COR-L47 (cell line): ENCODE data around the gene ABHD12.
"Not testable (repeated sequence)": the region's sequence is repeated elsewhere in the genome, so short reads cannot be mapped to it uniquely, and the experiment has no call there.

ENCODE experiments used
- DNase-seq: peaks from one replicate; lab custom pipeline; 2025; lab: John Stamatoyannopoulos, UW

Gene ABHD12

DNA sequence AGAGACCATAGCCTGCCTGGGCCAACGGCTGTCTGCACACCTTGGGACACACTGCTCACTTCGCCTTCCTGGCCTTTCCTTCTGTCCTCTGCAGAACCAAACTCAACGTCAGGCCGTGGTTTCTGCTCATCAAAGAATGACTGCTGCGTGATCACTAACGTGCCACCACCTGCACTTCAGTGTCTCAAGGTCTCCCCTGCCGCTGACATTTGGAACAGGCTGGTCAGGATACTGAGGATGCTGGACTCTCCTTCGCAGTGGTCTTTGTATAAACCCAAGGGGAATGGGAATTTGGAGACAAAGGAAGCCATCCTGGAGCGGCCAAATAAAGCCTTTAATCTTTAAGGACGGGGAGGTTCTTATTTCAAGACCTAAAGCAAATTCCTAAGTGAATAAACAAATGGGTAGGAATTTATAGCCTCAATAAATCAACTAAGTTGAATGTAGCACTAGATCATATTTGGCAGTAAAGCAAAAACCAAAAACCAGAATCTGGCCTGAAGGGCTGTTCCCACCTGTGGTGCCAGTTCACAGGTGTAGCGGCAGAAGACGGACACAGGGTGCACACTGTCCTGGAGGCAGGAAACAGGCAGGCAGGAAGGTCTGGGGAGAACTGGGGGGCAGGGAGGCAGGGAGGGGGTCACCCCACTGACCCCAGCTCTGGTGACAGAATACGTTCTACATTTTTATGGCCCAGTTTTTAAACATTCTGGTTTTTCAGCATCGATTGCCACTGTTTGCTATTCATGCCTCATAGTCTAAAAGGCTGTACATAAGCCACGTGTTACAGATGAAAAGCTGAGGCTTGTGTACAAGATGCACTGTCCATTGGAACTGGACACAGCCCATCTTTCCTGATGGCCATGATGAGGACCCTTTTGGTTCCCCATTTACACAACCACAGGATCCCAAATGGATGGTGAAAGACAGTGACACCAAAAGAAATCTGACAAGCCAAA, 36.6 kb downstream of the ABHD12 start:
- no peak for DNase-seq

- no peak for DNase-seq
Observed at GRCh38 chr20:25353353-25353746, 37.3 kb downstream of the ABHD12 start.

DNA sequence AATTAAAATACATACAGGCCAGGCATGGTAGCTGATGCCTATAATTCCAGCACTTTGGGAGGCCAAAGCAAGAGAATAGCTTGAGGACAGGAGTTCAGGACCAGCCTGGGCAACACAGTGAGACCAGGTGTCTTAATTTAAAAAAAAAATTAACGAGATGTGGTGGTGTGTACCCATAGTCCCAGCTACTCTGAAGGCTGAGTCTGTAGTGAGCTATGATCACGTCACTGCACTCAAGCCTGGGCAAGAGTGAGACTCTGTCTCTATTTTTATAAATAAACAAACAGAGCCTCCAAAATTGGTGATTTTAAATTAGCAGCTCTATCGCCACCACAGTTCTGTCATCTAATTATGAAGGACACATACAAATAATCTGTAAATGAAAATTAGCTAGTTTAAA, 37.9 kb downstream of the ABHD12 start:
- no peak for DNase-seq

- DNase-seq, result no peak
Observed at GRCh38 chr20:25351024-25351360, 39.6 kb downstream of the ABHD12 start.

DNA sequence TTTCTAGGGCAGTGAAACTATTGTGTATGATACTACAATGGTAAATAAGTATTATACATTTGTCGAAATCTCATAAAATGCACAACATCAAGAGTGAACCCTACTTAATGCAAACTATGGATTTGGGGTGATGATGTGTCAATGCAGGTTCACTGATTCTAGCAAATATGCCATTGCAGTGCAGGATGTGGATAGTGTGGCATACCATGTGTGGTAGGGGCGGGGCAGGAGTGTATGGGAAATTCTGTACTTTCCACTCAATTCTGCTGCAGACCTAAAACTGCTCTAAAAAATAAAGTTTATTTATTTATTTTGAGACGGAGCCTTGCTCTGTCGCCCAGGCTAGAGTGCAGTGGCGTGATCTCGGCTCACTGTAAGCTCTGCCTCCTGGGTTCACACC, 44.3 kb downstream of the ABHD12 start:
- DNase-seq, result no peak

GRCh38 chr20:25345721-25346120, 44.9 kb downstream of the ABHD12 start:
- DNase-seq, result no peak

- no peak for DNase-seq
Observed at GRCh38 chr20:25344634-25345033, 46.0 kb downstream of the ABHD12 start.

DNA sequence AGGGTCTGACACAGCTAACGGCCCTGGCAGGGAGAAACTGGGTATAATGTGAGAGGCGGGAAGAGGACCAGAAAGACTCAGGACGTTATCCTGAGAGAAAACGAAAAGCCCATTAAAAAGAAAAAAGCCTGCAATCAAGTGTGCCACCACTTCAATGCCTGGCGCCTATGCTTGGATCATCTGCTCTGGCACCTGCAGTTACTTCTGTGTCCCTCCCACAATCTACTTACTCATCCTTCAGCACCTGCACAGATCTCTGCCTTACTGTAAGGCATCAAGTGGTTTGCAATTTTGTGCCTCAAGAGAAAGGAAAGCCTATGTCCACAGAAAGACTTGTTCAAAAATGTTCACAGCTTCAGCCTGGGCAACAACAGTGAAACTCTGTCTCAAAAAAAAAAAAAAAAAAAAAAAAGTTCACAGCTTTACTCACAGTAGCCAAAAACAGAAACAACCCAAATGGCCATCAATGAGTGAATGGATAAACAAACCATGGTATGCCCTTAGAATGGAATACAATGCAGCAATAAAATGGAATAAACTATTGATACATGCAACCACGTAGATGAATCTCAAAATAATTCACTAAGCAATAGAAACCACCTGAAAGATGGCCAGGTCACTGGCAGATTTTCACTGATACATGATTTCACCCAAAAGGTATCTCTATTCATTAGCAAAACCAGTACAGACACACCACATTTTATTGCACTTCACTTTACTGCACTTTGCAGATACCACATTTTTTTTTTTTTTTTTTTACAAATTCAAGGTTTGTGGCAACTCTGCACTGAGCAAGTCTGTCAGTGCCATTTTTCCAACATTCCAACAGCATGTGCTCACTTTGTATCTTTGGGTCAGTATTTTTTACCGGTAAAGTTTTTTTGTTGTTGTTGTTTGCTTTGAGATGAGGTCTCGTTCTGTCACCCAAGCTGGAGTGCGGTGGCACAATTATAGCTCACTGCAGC, 48.6 kb downstream of the ABHD12 start:
- no peak for DNase-seq

DNA sequence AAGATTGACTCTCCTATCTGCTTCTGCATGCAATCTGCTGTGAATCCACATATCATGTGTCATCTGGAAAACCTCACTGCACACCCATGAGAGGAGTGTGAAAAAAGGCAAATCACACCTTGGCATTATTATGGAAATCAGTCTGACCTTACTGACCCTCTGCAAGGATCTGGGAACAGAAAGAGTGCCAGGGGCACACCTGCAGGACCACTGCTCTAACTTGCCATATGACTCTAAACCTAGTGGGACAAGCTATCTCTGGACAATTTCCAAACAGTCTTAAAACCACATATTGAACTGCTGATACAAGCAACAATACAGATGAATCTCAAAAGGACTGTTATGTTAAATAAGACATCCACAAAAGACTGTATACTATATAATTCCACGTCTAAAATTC, 50.3 kb downstream of the ABHD12 start:
- no peak for DNase-seq

DNA sequence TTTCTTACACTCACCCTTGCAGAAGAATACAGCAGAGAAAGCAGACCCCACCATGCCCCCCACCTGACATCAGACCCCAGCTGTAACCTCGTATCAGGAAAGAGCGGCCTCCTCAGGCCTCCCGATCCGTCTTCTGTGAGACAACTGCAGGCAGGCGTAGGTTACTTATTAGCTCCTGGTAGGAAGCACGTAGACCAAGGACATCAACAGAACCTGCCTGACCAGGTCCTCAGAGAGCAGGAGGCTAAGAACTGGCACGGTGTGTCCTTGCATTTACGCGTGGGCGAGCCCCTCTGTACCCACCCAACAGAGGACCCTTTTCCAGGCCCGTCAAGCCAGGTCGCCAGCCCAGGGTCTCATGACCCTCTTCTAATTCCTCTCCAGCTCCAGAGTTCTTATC, 51.0 kb downstream of the ABHD12 start:
- no peak for DNase-seq

DNA sequence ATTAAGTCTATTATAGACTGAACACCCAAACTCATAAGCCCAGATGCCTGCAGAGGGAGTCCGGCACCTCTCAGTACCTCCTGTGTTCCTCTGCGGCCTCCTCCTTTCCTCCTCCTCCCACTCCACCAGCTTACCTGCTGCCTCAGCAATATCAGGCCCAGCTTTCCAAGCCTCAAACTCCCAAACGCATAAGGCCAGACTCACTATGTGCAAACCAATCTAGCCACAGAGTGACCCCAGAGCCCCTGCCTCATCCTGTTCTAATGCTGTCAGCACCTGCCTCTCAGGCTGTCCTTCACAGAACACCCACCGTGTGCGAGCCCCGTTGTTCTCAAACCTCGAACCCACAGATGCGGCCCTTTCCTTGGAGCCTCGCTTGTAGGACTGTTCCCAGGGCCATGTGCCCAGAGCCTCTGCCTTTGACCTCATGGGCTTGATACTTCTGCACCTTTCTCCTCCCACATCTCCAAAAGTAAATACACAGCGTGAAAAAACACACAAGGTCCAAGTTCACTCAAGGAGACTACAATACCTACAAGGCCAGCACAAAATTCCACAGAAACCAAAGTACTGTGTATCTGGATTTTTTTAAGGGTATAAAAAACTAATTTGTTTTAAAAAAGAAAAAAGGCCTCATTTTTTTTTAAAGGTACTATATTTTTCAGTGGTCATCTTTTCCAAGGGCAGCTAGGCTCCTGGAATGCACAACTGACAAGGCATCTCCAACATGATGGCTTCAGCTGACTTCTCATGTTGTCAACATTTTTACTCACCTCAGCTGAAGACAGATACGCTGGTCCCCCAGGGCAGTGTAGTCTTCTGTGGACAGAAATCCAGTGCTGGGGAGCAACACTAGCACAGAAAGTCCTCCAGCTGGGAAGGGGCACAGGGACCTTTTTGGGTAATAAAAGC, 52.3 kb downstream of the ABHD12 start:
- DNase-seq, result no peak

GRCh38 chr20:25336561-25337422, 53.8 kb downstream of the ABHD12 start:
- DNase-seq, result no peak

DNA sequence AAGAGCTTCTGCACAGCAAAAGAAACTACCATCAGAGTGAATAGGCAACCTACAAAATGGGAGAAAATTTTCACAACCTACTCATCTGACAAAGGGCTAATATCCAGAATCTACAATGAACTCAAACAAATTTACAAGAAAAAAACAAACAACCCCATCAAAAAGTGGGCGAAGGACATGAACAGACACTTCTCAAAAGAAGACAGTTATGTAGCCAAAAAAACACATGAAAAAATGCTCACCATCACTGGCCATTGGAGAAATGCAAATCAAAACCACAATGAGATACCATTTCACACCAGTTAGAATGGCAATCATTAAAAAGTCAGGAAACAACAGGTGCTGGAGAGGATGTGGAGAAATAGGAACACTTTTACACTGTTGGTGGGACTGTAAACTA, 55.7 kb downstream of the ABHD12 start:
- DNase-seq, result not testable (repeated sequence)

- DNase-seq, result no peak
Observed at GRCh38 chr20:25328954-25329498, 61.6 kb downstream of the ABHD12 start.

- DNase-seq, result no peak
Observed at GRCh38 chr20:25327521-25328235, 63.0 kb downstream of the ABHD12 start.

GRCh38 chr20:25325997-25326396, 64.6 kb downstream of the ABHD12 start:
- no peak for DNase-seq

DNA sequence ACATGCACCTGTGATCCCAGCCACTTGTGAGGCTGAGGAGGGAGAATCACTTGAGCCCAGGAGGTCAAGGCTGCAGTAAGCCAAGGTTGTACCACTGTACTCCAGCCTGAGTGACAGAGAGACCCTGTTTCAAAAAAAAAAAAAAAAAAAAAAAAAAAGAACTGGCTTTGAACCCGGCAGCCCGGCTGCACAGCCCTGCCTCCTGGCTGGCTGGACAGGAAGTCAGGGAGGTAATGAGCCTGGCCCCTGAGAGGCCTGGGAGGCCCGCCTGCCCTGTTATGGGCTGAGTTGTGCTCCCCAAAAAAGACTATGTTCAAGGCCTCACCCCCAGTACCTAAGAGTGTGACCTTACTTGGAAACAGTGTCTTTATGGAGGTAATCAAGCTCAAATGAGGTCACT, 65.6 kb downstream of the ABHD12 start:
- no peak for DNase-seq

DNA sequence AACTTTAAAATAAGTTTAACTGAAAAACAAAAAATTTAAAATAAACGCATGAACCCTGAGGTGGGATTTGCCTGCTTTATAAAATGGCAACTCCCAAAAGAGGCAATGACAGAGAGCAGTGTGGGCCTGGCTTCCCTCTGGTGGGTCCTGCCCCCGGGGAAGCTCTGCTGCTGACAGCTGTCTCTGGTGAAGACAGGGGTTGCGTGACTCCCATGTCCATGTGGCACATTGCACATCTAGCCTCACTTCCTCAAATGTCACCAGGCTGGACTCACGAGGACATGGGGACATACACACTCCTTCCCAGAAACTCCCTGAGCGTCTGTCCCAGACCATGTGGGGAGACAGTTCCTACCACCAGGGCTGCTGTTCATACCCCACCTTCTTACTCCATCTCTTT, 66.2 kb downstream of the ABHD12 start:
- DNase-seq, result no peak

- no peak for DNase-seq
Observed at GRCh38 chr20:25323496-25324246, 67.0 kb downstream of the ABHD12 start.
